Keratinocyte (primary cell): Measurements from ENCODE around the gene TEX38. TPM values are rescaled to one million over a fixed set of nuclear protein-coding genes. Genes with fewer than 3 reads are reported as not detected.

Source experiments
- DNase-seq: peaks from one replicate; pipeline ENCODE4 v3.0.0-alpha.2; 2011; ENCODE audit warnings: low read depth, missing footprints, low spot score
- FAIRE-seq: peaks from 2 replicates; lab custom pipeline; 2011; peaks lifted over from hg19 to GRCh38; lab: Jason Lieb, UNC
- H2AFZ ChIP-seq: 2 replicates; pipeline ENCODE4 v1.6.0; 2012; ENCODE audit warnings: low read length, control low read depth, inconsistent platforms; ENCODE audit not compliant: control insufficient read depth
- H3K27ac ChIP-seq: 2 replicates; pipeline ENCODE4 v1.5.1; 2011; ENCODE audit warnings: low read length; ENCODE audit not compliant: control insufficient read depth, insufficient read depth
- H3K27me3 ChIP-seq: 3 replicates; pipeline ENCODE4 v1.6.0; 2011; ENCODE audit warnings: low read length; ENCODE audit not compliant: control insufficient read depth, insufficient read depth; ENCODE audit errors: extremely low read depth
- H3K36me3 ChIP-seq, 2 experiments: 2 replicates in 1 of 2; 3 replicates in 1 of 2; pipeline ENCODE4 v1.5.1; 2011; ENCODE audit warnings: low read length in 2 of 2, mild to moderate bottlenecking in 1 of 2; ENCODE audit not compliant: control insufficient read depth in 2 of 2, insufficient read depth in 2 of 2; ENCODE audit errors: extremely low read depth in 1 of 2
- H3K4me1 ChIP-seq: 3 replicates; pipeline ENCODE4 v1.5.1; 2011; ENCODE audit warnings: low read length; ENCODE audit not compliant: control insufficient read depth, insufficient read depth; ENCODE audit errors: extremely low read depth
- H3K4me2 ChIP-seq: 3 replicates; pipeline ENCODE4 v1.6.0; 2011; ENCODE audit warnings: low read depth, low read length; ENCODE audit not compliant: control insufficient read depth, insufficient read depth; ENCODE audit errors: extremely low read depth
- H3K4me3 ChIP-seq, 3 experiments: fragments of 200-600 bp in 1 of 3; sonication (generic) in 1 of 3; 2 replicates in 2 of 3; 3 replicates in 1 of 3; pipeline ENCODE4 v1.5.1; 2011 to 2016; ENCODE audit warnings: low read length in 3 of 3, mild to moderate bottlenecking in 3 of 3, control low read depth in 2 of 3, inconsistent platforms in 1 of 3, low read depth in 1 of 3, mixed read lengths in 1 of 3, mixed run types in 1 of 3, moderate library complexity in 1 of 3; ENCODE audit not compliant: control insufficient read depth in 2 of 3, insufficient read depth in 2 of 3; ENCODE audit errors: extremely low read depth in 1 of 3
- H3K79me2 ChIP-seq: 2 replicates; pipeline ENCODE4 v1.6.0; 2012; ENCODE audit warnings: low read length; ENCODE audit not compliant: control insufficient read depth, insufficient read depth
- H3K9ac ChIP-seq: 3 replicates; pipeline ENCODE4 v1.6.0; 2011; ENCODE audit warnings: low read length; ENCODE audit not compliant: control insufficient read depth, insufficient read depth; ENCODE audit errors: extremely low read depth
- H3K9me1 ChIP-seq: 3 replicates; pipeline ENCODE4 v1.6.0; 2011; ENCODE audit warnings: low read length; ENCODE audit not compliant: control insufficient read depth, insufficient read depth; ENCODE audit errors: extremely low read depth
- H3K9me3 ChIP-seq: 2 replicates; pipeline ENCODE4 v1.5.1; 2012; ENCODE audit warnings: low read depth, low read length; ENCODE audit not compliant: control insufficient read depth
- H4K20me1 ChIP-seq: 3 replicates; pipeline ENCODE4 v1.6.0; 2011; ENCODE audit warnings: low read length; ENCODE audit not compliant: control insufficient read depth, insufficient read depth; ENCODE audit errors: extremely low read depth
- EZH2 ChIP-seq: IDR thresholded peaks from one replicate; pipeline ENCODE4 v1.6.1; 2012; ENCODE audit warnings: inconsistent platforms, mild to moderate bottlenecking, low read length, moderate library complexity
- dilution Hi-C: fragments of 300-500 bp; cut with MboI; formaldehyde crosslinking; loops from one replicate; pipeline ENCODE4 v1.7.0; 2020; ENCODE audit warnings: low sequenced_read_pairs; ENCODE audit not compliant: extremely low pct_ligation_motif_present
- polyA plus RNA-seq, 5 experiments: library from polyadenylated mRNA; depleted of rRNA in 3 of 5; stranded (reverse) in 3 of 5; stranded (forward) in 1 of 5; unstranded in 1 of 5; fragments of >200 nt; gene quantifications; 1 replicate in 1 of 5; 2 replicates in 3 of 5; 3 replicates in 1 of 5; pipeline versions ENCODE4 v1.2.1 to v1.2.3, GENCODE V29; 2011 to 2012; ENCODE audit warnings: missing spikeins in 2 of 5, low read depth in 1 of 5, low replicate concordance in 1 of 5
- TF ChIP-seq, protein P1 (sequence below), 3 experiments: IDR thresholded peaks in 1 of 3; conservative IDR thresholded peaks in 1 of 3; optimal IDR thresholded peaks in 1 of 3; 2 replicates in 2 of 3; 3 replicates in 1 of 3; pipeline versions ENCODE3 to v1.5.1; 2011; ENCODE audit warnings: low read length in 3 of 3, mild to moderate bottlenecking in 3 of 3, moderate library complexity in 2 of 3, control low read depth in 1 of 3, inconsistent platforms in 1 of 3; ENCODE audit not compliant: insufficient read depth in 2 of 3; ENCODE audit errors: extremely low read depth in 1 of 3

The TEX38 gene
- polyA plus RNA-seq, 1 donor (not counting 4 experiments of a cell fraction or from before 2014, with no cell fraction given) = not detected

DNA sequence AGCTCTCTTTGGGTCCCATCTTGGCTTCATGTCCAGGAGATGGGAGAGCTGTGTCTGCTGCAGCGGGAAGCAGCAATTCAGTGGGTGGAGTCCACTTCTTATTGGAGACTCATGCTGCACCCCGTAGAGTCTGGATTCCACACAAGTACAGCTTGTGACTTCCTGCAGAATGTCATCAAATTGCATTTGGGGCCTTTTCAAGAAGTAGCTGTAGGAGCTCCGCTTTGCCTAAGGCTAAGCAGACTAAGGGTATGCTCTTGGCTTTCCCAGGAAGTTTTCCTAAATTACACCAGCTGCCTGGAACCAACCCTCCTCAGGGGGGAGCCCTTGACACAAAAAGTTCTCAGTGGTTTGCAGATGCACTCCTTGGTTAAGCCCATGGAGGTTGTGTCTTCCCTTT is 49.3 kb upstream of the TEX38 start:
- peak overlapping the region; percentile 53 for H2AFZ ChIP-seq
- H3K27ac ChIP-seq = no peak overlapping the region
- H3K4me2 ChIP-seq = peak overlapping the region; percentile 7
- FAIRE-seq = peak; percentile 83
- no peaks in the 10 kb centered on the region for H3K79me2 ChIP-seq
- no peak overlapping the region for H3K4me3 ChIP-seq
- DNase-seq = no peak
- dilution Hi-C loops = no loop called here
- no peaks in the 10 kb centered on the region for H3K27me3 ChIP-seq
- TF ChIP-seq EZH2 = no peak
- TF ChIP-seq, protein P1, sequence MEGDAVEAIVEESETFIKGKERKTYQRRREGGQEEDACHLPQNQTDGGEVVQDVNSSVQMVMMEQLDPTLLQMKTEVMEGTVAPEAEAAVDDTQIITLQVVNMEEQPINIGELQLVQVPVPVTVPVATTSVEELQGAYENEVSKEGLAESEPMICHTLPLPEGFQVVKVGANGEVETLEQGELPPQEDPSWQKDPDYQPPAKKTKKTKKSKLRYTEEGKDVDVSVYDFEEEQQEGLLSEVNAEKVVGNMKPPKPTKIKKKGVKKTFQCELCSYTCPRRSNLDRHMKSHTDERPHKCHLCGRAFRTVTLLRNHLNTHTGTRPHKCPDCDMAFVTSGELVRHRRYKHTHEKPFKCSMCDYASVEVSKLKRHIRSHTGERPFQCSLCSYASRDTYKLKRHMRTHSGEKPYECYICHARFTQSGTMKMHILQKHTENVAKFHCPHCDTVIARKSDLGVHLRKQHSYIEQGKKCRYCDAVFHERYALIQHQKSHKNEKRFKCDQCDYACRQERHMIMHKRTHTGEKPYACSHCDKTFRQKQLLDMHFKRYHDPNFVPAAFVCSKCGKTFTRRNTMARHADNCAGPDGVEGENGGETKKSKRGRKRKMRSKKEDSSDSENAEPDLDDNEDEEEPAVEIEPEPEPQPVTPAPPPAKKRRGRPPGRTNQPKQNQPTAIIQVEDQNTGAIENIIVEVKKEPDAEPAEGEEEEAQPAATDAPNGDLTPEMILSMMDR (optimal IDR thresholded peaks at IDR 0.05 in 1 of 3, IDR thresholded peaks at IDR 0.05 in 1 of 3, conservative IDR thresholded peaks at IDR 0.05 in 1 of 3; ENCODE audit: extremely low read depth in 1 of 3, insufficient read depth in 2 of 3, low read length in 3 of 3) = peak; percentile 65 to 74 (median 74)
- no peaks in the 10 kb centered on the region for H3K36me3 ChIP-seq
- H3K4me1 ChIP-seq = peaks cover 7% of the 10 kb centered on the region
- H3K9me1 ChIP-seq = no peaks in the 10 kb centered on the region
- no peak overlapping the region for H3K9ac ChIP-seq
- no peaks in the 10 kb centered on the region for H4K20me1 ChIP-seq
- H3K9me3 ChIP-seq = no peaks in the 10 kb centered on the region

DNA sequence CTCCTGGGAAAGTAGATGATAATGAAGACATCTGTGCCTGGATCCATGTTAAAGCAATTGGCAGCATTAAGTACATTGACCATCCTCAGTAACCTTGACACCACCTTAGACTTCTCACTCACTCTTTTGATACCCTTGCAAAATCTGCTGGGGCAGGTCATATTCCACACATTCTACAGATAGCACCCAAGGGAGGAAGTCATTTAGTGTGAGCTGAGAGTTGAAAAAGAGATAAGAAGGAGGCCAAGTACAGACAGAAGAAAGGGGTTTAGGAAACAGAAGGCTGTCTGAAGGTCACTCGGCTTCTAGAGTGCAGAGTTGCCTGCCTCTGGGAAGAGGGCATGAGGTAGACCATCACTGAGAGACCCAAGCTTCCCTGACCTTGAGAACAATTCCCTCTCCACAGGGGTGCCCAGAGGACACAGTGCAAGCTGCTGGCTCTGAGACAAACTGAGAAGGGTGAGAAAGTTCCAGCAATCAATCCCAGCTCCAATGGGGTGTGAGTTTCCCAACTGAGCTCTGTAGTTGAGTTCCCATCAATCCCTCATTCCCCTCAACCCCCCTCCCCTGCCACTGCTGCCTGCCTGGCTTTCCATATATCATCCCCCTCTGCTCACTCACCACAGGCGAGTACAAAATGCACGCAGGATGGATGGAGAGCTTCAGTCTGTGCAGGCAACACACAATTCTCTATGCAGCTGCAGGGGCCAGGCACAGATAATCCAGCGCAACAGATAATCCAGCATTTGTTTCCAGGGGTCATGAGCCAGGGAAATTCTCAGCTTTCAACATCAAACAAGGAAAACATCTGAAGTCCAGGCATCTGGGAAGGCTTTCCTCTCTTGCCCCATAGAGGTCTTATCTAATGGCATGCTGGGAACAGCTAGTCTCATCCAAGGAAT is 47.7 kb upstream of the TEX38 start:
- DNase-seq = no peak
- H3K9me1 ChIP-seq = no peaks in the 10 kb centered on the region
- H4K20me1 ChIP-seq = no peaks in the 10 kb centered on the region
- H3K9me3 ChIP-seq = no peaks in the 10 kb centered on the region
- TF ChIP-seq, protein P1 (optimal IDR thresholded peaks at IDR 0.05 in 1 of 3, IDR thresholded peaks at IDR 0.05 in 1 of 3, conservative IDR thresholded peaks at IDR 0.05 in 1 of 3; ENCODE audit: extremely low read depth in 1 of 3, insufficient read depth in 2 of 3, low read length in 3 of 3) = no peak
- TF ChIP-seq EZH2 = no peak
- no peaks in the 10 kb centered on the region for H3K27me3 ChIP-seq
- no peak overlapping the region for H3K27ac ChIP-seq
- no peak overlapping the region for H3K4me2 ChIP-seq
- H3K9ac ChIP-seq = no peak overlapping the region
- H3K79me2 ChIP-seq = no peaks in the 10 kb centered on the region
- dilution Hi-C loops = no loop called here
- FAIRE-seq = no peak
- peaks cover 7% of the 10 kb centered on the region for H3K4me1 ChIP-seq
- H3K36me3 ChIP-seq = no peaks in the 10 kb centered on the region
- no peak overlapping the region for H3K4me3 ChIP-seq
- no peak overlapping the region for H2AFZ ChIP-seq
